Mesenchymal stem cell (in vitro differentiated cells and primary cell): ENCODE results near the gene C3orf70.
A peak's percentile ranks its signal among the peaks of the same experiment; 100 is the strongest.

Source experiments
- DNase-seq: peaks from one replicate; pipeline ENCODE4 v3.0.0-alpha.2; 2013
- H2AFZ ChIP-seq: one replicate; pipeline ENCODE4 v1.6.1; 2013; ENCODE audit warnings: low read depth, mild to moderate bottlenecking, control low read depth, inconsistent platforms, low read length, moderate library complexity
- H2AK5ac ChIP-seq: 2 replicates; pipeline ENCODE4 v1.6.1; 2013; ENCODE audit warnings: low read length, moderate library complexity, mild to moderate bottlenecking, inconsistent platforms; ENCODE audit not compliant: severe bottlenecking
- H2BK120ac ChIP-seq: one replicate; pipeline ENCODE4 v1.6.1; 2013; ENCODE audit warnings: low read depth, mild to moderate bottlenecking, inconsistent platforms, low read length, moderate library complexity
- H2BK12ac ChIP-seq, 2 experiments: one replicate each; pipeline ENCODE4 v1.6.1; 2013; ENCODE audit warnings: inconsistent platforms in 2 of 2, low read length in 2 of 2, mild to moderate bottlenecking in 2 of 2, moderate library complexity in 2 of 2, control low read depth in 1 of 2
- H2BK15ac ChIP-seq: one replicate; pipeline ENCODE4 v1.6.1; 2013; ENCODE audit warnings: mild to moderate bottlenecking, low read depth, inconsistent platforms; ENCODE audit not compliant: poor library complexity, severe bottlenecking
- H2BK5ac ChIP-seq: 2 replicates; pipeline ENCODE4 v1.6.1; 2013; ENCODE audit warnings: low read depth, mild to moderate bottlenecking, low read length, control low read depth, inconsistent platforms; ENCODE audit not compliant: poor library complexity, severe bottlenecking
- H3K14ac ChIP-seq, 2 experiments: one replicate each; pipeline ENCODE4 v1.6.1; 2013; ENCODE audit warnings: inconsistent platforms in 2 of 2, low read length in 2 of 2, control low read depth in 1 of 2, mild to moderate bottlenecking in 1 of 2, moderate library complexity in 1 of 2
- H3K18ac ChIP-seq, 2 experiments: one replicate each; pipeline ENCODE4 v1.6.1; 2013; ENCODE audit warnings: inconsistent platforms in 2 of 2, low read length in 2 of 2, control low read depth in 1 of 2, low read depth in 1 of 2, mild to moderate bottlenecking in 1 of 2
- H3K23ac ChIP-seq, 2 experiments: one replicate each; pipeline ENCODE4 v1.6.1; 2013; ENCODE audit warnings: inconsistent platforms in 2 of 2, low read length in 2 of 2, mild to moderate bottlenecking in 2 of 2, moderate library complexity in 2 of 2, control low read depth in 1 of 2
- H3K27ac ChIP-seq: 2 replicates; pipeline ENCODE4 v1.5.1; 2013; ENCODE audit warnings: mild to moderate bottlenecking, moderate library complexity, low read length, control low read depth, inconsistent platforms; ENCODE audit not compliant: poor library complexity, severe bottlenecking
- H3K27me3 ChIP-seq, 2 experiments: 2 replicates each; pipeline versions ENCODE4 v1.6.1 to v1.7.0; 2013; ENCODE audit warnings: low read length in 2 of 2, mild to moderate bottlenecking in 2 of 2, moderate library complexity in 2 of 2, control low read depth in 1 of 2, inconsistent platforms in 1 of 2; ENCODE audit not compliant: control insufficient read depth in 1 of 2, insufficient read depth in 1 of 2
- H3K36me3 ChIP-seq, 2 experiments: 2 replicates each; pipeline versions ENCODE4 v1.6.1 to v1.7.0; 2013; ENCODE audit warnings: low read length in 2 of 2, control low read depth in 1 of 2, inconsistent platforms in 1 of 2, low read depth in 1 of 2, mild to moderate bottlenecking in 1 of 2; ENCODE audit not compliant: insufficient read depth in 2 of 2, control insufficient read depth in 1 of 2
- H3K4ac ChIP-seq, 2 experiments: one replicate each; pipeline ENCODE4 v1.6.1; 2013; ENCODE audit warnings: inconsistent platforms in 2 of 2, low read length in 2 of 2, mild to moderate bottlenecking in 2 of 2, moderate library complexity in 2 of 2, control low read depth in 1 of 2, low read depth in 1 of 2
- H3K4me1 ChIP-seq: 2 replicates; pipeline ENCODE4 v1.6.1; 2013; ENCODE audit warnings: low read depth, low read length, control low read depth; ENCODE audit not compliant: control insufficient read depth, insufficient read depth
- H3K4me2 ChIP-seq: 2 replicates; pipeline ENCODE4 v1.6.1; 2013; ENCODE audit warnings: low read length, mild to moderate bottlenecking, inconsistent platforms; ENCODE audit not compliant: poor library complexity, severe bottlenecking
- H3K4me3 ChIP-seq, 2 experiments: 2 replicates each; pipeline versions ENCODE4 v1.5.1 to v1.7.0; 2013; ENCODE audit warnings: low read length in 2 of 2, mild to moderate bottlenecking in 2 of 2, control low read depth in 1 of 2, low read depth in 1 of 2; ENCODE audit not compliant: insufficient read depth in 1 of 2
- H3K79me1 ChIP-seq: replicated peaks from 2 replicates; pipeline ENCODE4 v1.6.1; 2013; ENCODE audit warnings: mild to moderate bottlenecking, control low read depth, low read length, inconsistent platforms; ENCODE audit not compliant: poor library complexity, severe bottlenecking
- H3K9ac ChIP-seq: 2 replicates; pipeline ENCODE4 v1.7.0; 2013; ENCODE audit warnings: mild to moderate bottlenecking, low read length, moderate library complexity
- H3K9me3 ChIP-seq: 2 replicates; pipeline ENCODE4 v1.7.0; 2013; ENCODE audit warnings: mild to moderate bottlenecking, low read length; ENCODE audit not compliant: control insufficient read depth
- H4K8ac ChIP-seq: one replicate; pipeline ENCODE4 v1.6.1; 2013; ENCODE audit warnings: inconsistent platforms, mild to moderate bottlenecking, low read length, moderate library complexity
- H4K91ac ChIP-seq: one replicate; pipeline ENCODE4 v1.6.1; 2013; ENCODE audit warnings: mild to moderate bottlenecking, low read length, inconsistent platforms
- WGBS: methylation state at CpG from one replicate; pipeline ENCODE4 v1.1.7; 2013; ENCODE audit warnings: mixed read lengths; 5-methylcytosine and 5-hydroxymethylcytosine counted together

Gene C3orf70

DNA sequence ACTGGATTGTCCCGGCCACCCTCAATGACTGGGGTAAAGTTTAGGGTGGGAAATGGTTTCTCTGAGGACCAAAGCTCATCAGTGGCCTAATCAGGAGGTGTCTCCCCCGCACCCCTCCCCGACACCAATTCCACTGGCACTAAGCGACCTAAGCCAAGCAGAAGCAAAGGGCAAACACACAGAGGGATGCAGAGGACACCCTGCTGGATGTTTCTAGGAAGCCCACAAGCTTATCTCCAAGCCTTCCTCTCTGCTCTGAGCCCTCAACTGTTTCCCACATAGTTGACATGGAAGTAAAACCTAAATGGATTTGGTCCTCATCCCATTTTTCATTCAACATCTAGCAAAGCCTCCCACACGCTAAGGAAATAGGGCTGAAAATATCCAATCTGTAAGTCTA lies 68.5 kb downstream of the C3orf70 start:
- no peak overlapping the region for H4K91ac ChIP-seq
- no peak overlapping the region for H2BK12ac ChIP-seq
- H3K36me3 ChIP-seq, result peaks cover 2 to 4% of the 10 kb centered on the region in 2 experiments
- 100% methylated on average over 5 of the region's 5 CpGs for WGBS
- H3K14ac ChIP-seq, result no peak overlapping the region
- H3K27me3 ChIP-seq, result no peaks in the 10 kb centered on the region
- H3K79me1 ChIP-seq, result no peaks in the 10 kb centered on the region
- no peak overlapping the region for H3K4me2 ChIP-seq
- H3K27ac ChIP-seq, result no peak overlapping the region
- H3K4me1 ChIP-seq, result peaks cover 18% of the 10 kb centered on the region
- H3K9ac ChIP-seq, result no peak overlapping the region
- H3K18ac ChIP-seq, result no peak overlapping the region
- no peak overlapping the region for H2BK5ac ChIP-seq
- H3K4me3 ChIP-seq, result no peak overlapping the region
- DNase-seq, result no peak
- H3K9me3 ChIP-seq, result no peaks in the 10 kb centered on the region
- no peak overlapping the region for H4K8ac ChIP-seq
- H3K4ac ChIP-seq, result no peak overlapping the region
- H2AK5ac ChIP-seq, result peak overlapping the region; percentile 23
- no peak overlapping the region for H2BK15ac ChIP-seq
- no peak overlapping the region for H3K23ac ChIP-seq
- H2AFZ ChIP-seq, result no peak overlapping the region
- no peak overlapping the region for H2BK120ac ChIP-seq

DNA sequence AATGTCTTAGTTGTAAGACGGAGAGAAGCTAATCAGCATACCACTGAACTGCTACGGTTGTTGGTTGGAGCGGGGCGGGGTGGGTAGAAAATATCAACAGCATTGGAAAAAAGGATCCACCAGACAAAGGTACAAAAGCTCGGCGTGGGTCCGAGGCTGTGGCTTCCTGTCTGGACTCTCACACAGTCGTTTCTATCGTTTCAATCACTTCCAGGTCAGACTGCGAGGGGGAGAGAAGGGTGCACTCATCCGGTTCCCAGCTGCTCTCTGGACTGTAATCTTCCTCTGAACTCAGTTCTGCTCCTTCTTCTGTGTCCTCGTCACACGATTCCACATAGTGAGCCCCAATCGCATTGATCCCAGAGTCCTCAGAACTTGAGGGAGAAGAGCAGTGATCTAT lies 70.0 kb downstream of the C3orf70 start:
- no peak for DNase-seq
- H3K9ac ChIP-seq, result no peak overlapping the region
- no peaks in the 10 kb centered on the region for H3K9me3 ChIP-seq
- H2BK5ac ChIP-seq, result no peak overlapping the region
- H3K4me1 ChIP-seq, result peaks cover 18% of the 10 kb centered on the region
- no peak overlapping the region for H3K23ac ChIP-seq
- H4K91ac ChIP-seq, result no peak overlapping the region
- H2BK12ac ChIP-seq, result no peak overlapping the region
- no peak overlapping the region for H3K14ac ChIP-seq
- 96% methylated on average over 13 of the region's 14 CpGs for WGBS
- H3K27ac ChIP-seq, result no peak overlapping the region
- no peak overlapping the region for H2BK120ac ChIP-seq
- no peaks in the 10 kb centered on the region for H3K79me1 ChIP-seq
- no peak overlapping the region for H3K4ac ChIP-seq
- no peak overlapping the region for H3K18ac ChIP-seq
- H3K4me2 ChIP-seq, result no peak overlapping the region
- H3K4me3 ChIP-seq, result no peak overlapping the region
- no peak overlapping the region for H4K8ac ChIP-seq
- peaks cover 2 to 4% of the 10 kb centered on the region in 2 experiments for H3K36me3 ChIP-seq
- no peak overlapping the region for H2BK15ac ChIP-seq
- no peaks in the 10 kb centered on the region for H3K27me3 ChIP-seq
- no peak overlapping the region for H2AFZ ChIP-seq
- H2AK5ac ChIP-seq, result peak overlapping the region; percentile 5

- Histone ChIP-seq H3K27me3 (no peaks in the 10 kb centered on the region), H3K18ac (no peak overlapping the region), H3K79me1 (no peaks in the 10 kb centered on the region), H3K4me3 (no peak overlapping the region), H2BK5ac (no peak overlapping the region), H2BK120ac (no peak overlapping the region), H3K9me3 (no peaks in the 10 kb centered on the region), H3K4ac (no peak overlapping the region), H3K4me2 (no peak overlapping the region), H2BK15ac (no peak overlapping the region), H2BK12ac (peak overlapping the region in 1 of 2 experiments; percentile 18), H3K36me3 (peaks cover 2 to 4% of the 10 kb centered on the region in 2 experiments), H3K27ac (peak overlapping the region; percentile 23), H2AFZ (no peak overlapping the region), H3K4me1 (peaks cover 18% of the 10 kb centered on the region), H3K9ac (no peak overlapping the region), H2AK5ac (no peak overlapping the region), H3K14ac (peak overlapping the region in 1 of 2 experiments; percentile 91), H4K91ac (no peak overlapping the region), H3K23ac (no peak overlapping the region), H4K8ac (no peak overlapping the region)
- DNase-seq, result peak; percentile 9
- WGBS, result 74% methylated on average over 3 of the region's 3 CpGs
Measured at GRCh38 chr3:185082149-185082548, 70.7 kb downstream of the C3orf70 start.

DNA sequence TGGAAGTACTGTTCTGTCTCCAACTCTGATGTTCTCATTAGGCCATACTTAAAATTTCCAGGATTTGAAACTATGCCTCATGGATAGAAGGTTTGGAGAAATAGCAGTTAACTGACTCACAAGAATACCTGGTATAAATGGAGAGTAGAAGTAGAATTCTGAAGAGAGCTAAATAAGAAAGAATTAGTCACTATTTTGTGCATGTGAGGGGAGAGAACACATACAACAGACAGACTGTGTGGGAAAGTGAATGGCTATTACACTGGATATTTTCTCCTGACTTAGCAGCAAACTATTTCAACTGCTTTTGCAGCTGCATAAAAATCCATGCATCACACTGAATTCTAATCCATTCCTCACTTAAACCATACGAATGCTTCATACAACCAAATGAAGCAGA lies 71.3 kb downstream of the C3orf70 start:
- no peaks in the 10 kb centered on the region for H3K79me1 ChIP-seq
- H2BK120ac ChIP-seq, result no peak overlapping the region
- DNase-seq, result no peak
- WGBS, result 89% methylated on average over 1 of the region's 1 CpG
- peaks cover 2 to 4% of the 10 kb centered on the region in 2 experiments for H3K36me3 ChIP-seq
- no peak overlapping the region for H3K4me2 ChIP-seq
- no peak overlapping the region for H2BK15ac ChIP-seq
- no peak overlapping the region for H3K9ac ChIP-seq
- H2BK5ac ChIP-seq, result no peak overlapping the region
- no peak overlapping the region for H2BK12ac ChIP-seq
- H3K9me3 ChIP-seq, result no peaks in the 10 kb centered on the region
- H3K23ac ChIP-seq, result no peak overlapping the region
- no peak overlapping the region for H4K8ac ChIP-seq
- H3K14ac ChIP-seq, result no peak overlapping the region
- H2AFZ ChIP-seq, result no peak overlapping the region
- H3K27me3 ChIP-seq, result no peaks in the 10 kb centered on the region
- no peak overlapping the region for H2AK5ac ChIP-seq
- H3K4ac ChIP-seq, result no peak overlapping the region
- H3K18ac ChIP-seq, result no peak overlapping the region
- H3K27ac ChIP-seq, result peak overlapping the region; percentile 29
- H3K4me3 ChIP-seq, result no peak overlapping the region
- H4K91ac ChIP-seq, result no peak overlapping the region
- H3K4me1 ChIP-seq, result peaks cover 18% of the 10 kb centered on the region
